HepG2 (cell line): ENCODE data around the gene REM2. TPM values are rescaled to one million over a fixed set of nuclear protein-coding genes. Genes with fewer than 3 reads are reported as not detected.

ENCODE experiments used
- AHR ChIP-seq: IDR thresholded peaks from 2 replicates; pipeline ENCODE4 v1.6.1; 2018; ENCODE audit warnings: missing genetic modification reagents, missing compliant biosample characterization
- DNMT3B ChIP-seq: conservative IDR thresholded peaks from 2 replicates; pipeline ENCODE4 v1.6.1; 2016; ENCODE audit warnings: missing biosample characterization, control low read depth
- HMGA1 ChIP-seq: sonication (generic); formaldehyde crosslinking; conservative IDR thresholded peaks from 2 replicates; pipeline ENCODE4 v1.4.0; 2020; ENCODE audit warnings: missing genetic modification reagents
- KLF11 ChIP-seq: IDR thresholded peaks from 2 replicates; pipeline ENCODE4 v1.6.1; 2016; ENCODE audit warnings: missing compliant biosample characterization
- MAFG ChIP-seq: sonication (generic); formaldehyde crosslinking; IDR thresholded peaks from 2 replicates; pipeline ENCODE4 v1.5.1; 2020; ENCODE audit warnings: mild to moderate bottlenecking, missing genetic modification reagents
- NFIC ChIP-seq: IDR thresholded peaks from 2 replicates; pipeline ENCODE4 v1.6.1; 2012; ENCODE audit warnings: mild to moderate bottlenecking, low read length, inconsistent platforms
- PHF5A ChIP-seq: IDR thresholded peaks from one replicate; pipeline ENCODE4 v1.6.1; 2018; ENCODE audit warnings: low read depth, missing genetic modification reagents; ENCODE audit not compliant: unreplicated experiment
- PPARG ChIP-seq: conservative IDR thresholded peaks from 2 replicates; pipeline ENCODE4 v1.6.1; 2016; ENCODE audit warnings: missing biosample characterization, missing genetic modification reagents
- RAD21 ChIP-seq: fragments of 450-650 bp; formaldehyde crosslinking; IDR thresholded peaks from 2 replicates; pipeline ENCODE4 v1.5.0; 2020; ENCODE audit warnings: mild to moderate bottlenecking
- RXRB ChIP-seq: IDR thresholded peaks from 2 replicates; pipeline ENCODE4 v1.6.1; 2016; ENCODE audit warnings: borderline replicate concordance, missing genetic modification reagents, missing compliant biosample characterization
- SETDB1 ChIP-seq: sonication (generic); formaldehyde crosslinking; IDR thresholded peaks from 2 replicates; pipeline ENCODE4 v1.5.1; 2020; ENCODE audit warnings: missing genetic modification reagents, mild to moderate bottlenecking, borderline replicate concordance
- TAF15 ChIP-seq: fragments of 200-400 bp; formaldehyde crosslinking; IDR thresholded peaks from one replicate; pipeline ENCODE4 v1.6.1; 2018; ENCODE audit warnings: mild to moderate bottlenecking, low read depth, low read length; ENCODE audit not compliant: poor library complexity, severe bottlenecking
- TBP ChIP-seq: sonication (generic); formaldehyde crosslinking; IDR thresholded peaks from 2 replicates; pipeline ENCODE4 v1.5.0; 2020; ENCODE audit warnings: missing genetic modification reagents
- TBX3 ChIP-seq: fragments of 450-650 bp; IDR thresholded peaks from 2 replicates; pipeline ENCODE4 v1.6.1; 2017; ENCODE audit warnings: antibody characterized with exemption, mild to moderate bottlenecking, inconsistent platforms, borderline replicate concordance
- THYN1 ChIP-seq: sonication (generic); formaldehyde crosslinking; IDR thresholded peaks from 2 replicates; pipeline ENCODE4 v1.8.1; 2023; ENCODE audit warnings: low read depth, mild to moderate bottlenecking, moderate library complexity, missing genetic modification reagents, borderline replicate concordance
- TP53 ChIP-seq: sonication (generic); formaldehyde crosslinking; conservative IDR thresholded peaks from 2 replicates; pipeline ENCODE4 v1.4.0; 2020; ENCODE audit warnings: missing genetic modification reagents
- ZC3H4 ChIP-seq: sonication (generic); formaldehyde crosslinking; IDR thresholded peaks from 2 replicates; pipeline ENCODE4 v1.4.0; 2020; ENCODE audit warnings: missing genetic modification reagents, borderline replicate concordance
- ZFP36L2 ChIP-seq: sonication (generic); formaldehyde crosslinking; IDR thresholded peaks from 2 replicates; pipeline ENCODE4 v1.4.0; 2020; ENCODE audit warnings: missing genetic modification reagents
- ZKSCAN5 ChIP-seq: sonication (generic); formaldehyde crosslinking; IDR thresholded peaks from 2 replicates; pipeline ENCODE4 v1.5.1; 2020; ENCODE audit warnings: mild to moderate bottlenecking, missing genetic modification reagents
- ZMAT3 ChIP-seq: sonication (generic); formaldehyde crosslinking; conservative IDR thresholded peaks from 2 replicates; pipeline ENCODE4 v1.7.0; 2021; ENCODE audit warnings: missing genetic modification reagents
- ZNF260 ChIP-seq: sonication (generic); formaldehyde crosslinking; IDR thresholded peaks from 2 replicates; pipeline ENCODE4 v1.4.0; 2020; ENCODE audit warnings: missing genetic modification reagents, low read depth, mild to moderate bottlenecking, borderline replicate concordance
- ZNF343 ChIP-seq: sonication (generic); formaldehyde crosslinking; IDR thresholded peaks from 2 replicates; pipeline ENCODE4 v1.4.0; 2020; ENCODE audit warnings: mild to moderate bottlenecking, missing genetic modification reagents
- ZNF430 ChIP-seq: sonication (generic); formaldehyde crosslinking; IDR thresholded peaks from 2 replicates; pipeline ENCODE4 v1.9.0; 2021; ENCODE audit warnings: mild to moderate bottlenecking, missing genetic modification reagents
- ZNF605 ChIP-seq: sonication (generic); formaldehyde crosslinking; IDR thresholded peaks from 2 replicates; pipeline ENCODE4 v1.8.0; 2022; ENCODE audit warnings: mild to moderate bottlenecking, missing genetic modification reagents
- ZNF672 ChIP-seq: sonication (generic); formaldehyde crosslinking; IDR thresholded peaks from 2 replicates; pipeline ENCODE4 v1.8.1; 2022; ENCODE audit warnings: missing genetic modification reagents
- ZSCAN22 ChIP-seq: sonication (generic); formaldehyde crosslinking; IDR thresholded peaks from 2 replicates; pipeline ENCODE4 v1.4.0; 2020; ENCODE audit warnings: mild to moderate bottlenecking, missing genetic modification reagents
- polyA plus RNA-seq, 8 experiments: library from polyadenylated mRNA; depleted of rRNA in 3 of 8; stranded (reverse) in 7 of 8; unstranded in 1 of 8; fragments of >200 nt; fragmentation: Illumina TruSeq in 4 of 8; extraction: Trizol in 4 of 8; gene quantifications; 2 replicates each; pipeline versions ENCODE4 v1.2.1 to v1.2.3, GENCODE V29; 2011 to 2016; ENCODE audit warnings: low read depth in 4 of 8, missing spikeins in 1 of 8, mixed read lengths in 1 of 8; ENCODE audit not compliant: insufficient read depth in 1 of 8
- total RNA-seq, 5 experiments: library from RNA; depleted of rRNA; stranded (reverse); fragments of >200 nt; fragmentation: Illumina TruSeq; extraction: Trizol; gene quantifications; 2 replicates each; pipeline ENCODE4 v1.2.3, GENCODE V29; 2016; ENCODE audit warnings: low read depth in 1 of 5
- TF ChIP-seq, protein P1 (sequence below): sonication (generic); formaldehyde crosslinking; conservative IDR thresholded peaks from 2 replicates; pipeline ENCODE4 v1.4.0; 2020; ENCODE audit warnings: missing genetic modification reagents
- TF ChIP-seq, protein P2 (sequence below): sonication (generic); formaldehyde crosslinking; IDR thresholded peaks from 2 replicates; pipeline ENCODE4 v1.4.0; 2020; ENCODE audit warnings: missing genetic modification reagents
- TF ChIP-seq, protein P3 (sequence below): sonication (generic); formaldehyde crosslinking; IDR thresholded peaks from 2 replicates; pipeline ENCODE4 v1.8.1; 2023; ENCODE audit warnings: mild to moderate bottlenecking, moderate library complexity, missing genetic modification reagents

The REM2 gene
- total and polyA plus RNA-seq, 2 of the 13 experiments (the other 11 are each of a cell fraction or from before 2014, with no cell fraction given), result 0.20 TPM; not detected in 1

DNA sequence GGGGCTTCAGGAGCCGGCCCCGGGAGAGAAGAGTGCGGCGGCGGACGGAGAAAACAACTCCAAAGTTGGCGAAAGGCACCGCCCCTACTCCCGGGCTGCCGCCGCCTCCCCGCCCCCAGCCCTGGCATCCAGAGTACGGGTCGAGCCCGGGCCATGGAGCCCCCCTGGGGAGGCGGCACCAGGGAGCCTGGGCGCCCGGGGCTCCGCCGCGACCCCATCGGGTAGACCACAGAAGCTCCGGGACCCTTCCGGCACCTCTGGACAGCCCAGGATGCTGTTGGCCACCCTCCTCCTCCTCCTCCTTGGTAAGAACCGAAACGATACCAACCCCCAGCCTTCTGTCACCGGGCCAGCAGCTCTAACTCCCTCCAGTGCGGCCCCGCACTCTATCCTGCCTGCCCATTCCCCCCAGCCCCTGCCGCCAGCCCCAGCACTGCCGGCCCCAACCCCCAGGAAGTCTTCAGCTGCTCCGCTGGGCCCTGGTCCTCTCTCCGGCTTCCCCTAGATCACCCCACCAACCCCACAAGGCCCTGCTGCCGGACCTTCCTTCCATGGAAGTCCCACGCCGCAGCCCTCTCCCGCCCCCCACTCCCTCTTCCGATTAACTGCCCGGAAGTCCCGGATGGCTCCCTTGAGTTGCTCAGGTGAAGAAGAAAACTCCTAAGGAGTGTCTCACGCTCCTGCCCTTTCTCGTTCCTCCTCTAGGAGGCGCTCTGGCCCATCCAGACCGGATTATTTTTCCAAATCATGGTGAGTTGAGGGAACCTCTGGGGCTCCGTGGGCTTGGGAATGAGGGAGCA, 10.8 kb upstream of the REM2 start (continued):
- TF ChIP-seq TBP (CRISPR knock-in tag) (no peak), HMGA1 (CRISPR knock-in tag) (no peak), PHF5A (no peak), THYN1 (CRISPR knock-in tag) (no peak), ZNF260 (no peak), MAFG (CRISPR knock-in tag) (no peak), ZNF605 (no peak), TP53 (CRISPR knock-in tag) (no peak), ZFP36L2 (CRISPR knock-in tag) (no peak), SETDB1 (no peak), ZC3H4 (CRISPR knock-in tag) (no peak; the same call in 1 of the 2 replicates), TBX3 (no peak), ZNF430 (CRISPR knock-in tag) (no peak; the same call in 1 of the 2 replicates), PPARG (peak; percentile 65; the same call in 1 of the 2 replicates), DNMT3B (CRISPR knock-in tag) (0 out of 2 replicates have a peak, but pooled peaks have one; percentile 84), NFIC (no peak), RAD21 (CRISPR knock-in tag) (peak; percentile 68), ZKSCAN5 (CRISPR knock-in tag) (no peak), ZNF672 (no peak), ZSCAN22 (0 out of 2 replicates have a peak, but pooled peaks have one; percentile 13), RXRB (CRISPR knock-in tag) (peak; percentile 49; the same call in 1 of the 2 replicates), KLF11 (CRISPR knock-in tag) (no peak; the same call in 1 of the 2 replicates), ZMAT3 (no peak), TAF15 (peak; percentile 16), AHR (CRISPR knock-in tag) (no peak), ZNF343 (peak; percentile 86; the same call in 1 of the 2 replicates)
- TF ChIP-seq, protein P1, sequence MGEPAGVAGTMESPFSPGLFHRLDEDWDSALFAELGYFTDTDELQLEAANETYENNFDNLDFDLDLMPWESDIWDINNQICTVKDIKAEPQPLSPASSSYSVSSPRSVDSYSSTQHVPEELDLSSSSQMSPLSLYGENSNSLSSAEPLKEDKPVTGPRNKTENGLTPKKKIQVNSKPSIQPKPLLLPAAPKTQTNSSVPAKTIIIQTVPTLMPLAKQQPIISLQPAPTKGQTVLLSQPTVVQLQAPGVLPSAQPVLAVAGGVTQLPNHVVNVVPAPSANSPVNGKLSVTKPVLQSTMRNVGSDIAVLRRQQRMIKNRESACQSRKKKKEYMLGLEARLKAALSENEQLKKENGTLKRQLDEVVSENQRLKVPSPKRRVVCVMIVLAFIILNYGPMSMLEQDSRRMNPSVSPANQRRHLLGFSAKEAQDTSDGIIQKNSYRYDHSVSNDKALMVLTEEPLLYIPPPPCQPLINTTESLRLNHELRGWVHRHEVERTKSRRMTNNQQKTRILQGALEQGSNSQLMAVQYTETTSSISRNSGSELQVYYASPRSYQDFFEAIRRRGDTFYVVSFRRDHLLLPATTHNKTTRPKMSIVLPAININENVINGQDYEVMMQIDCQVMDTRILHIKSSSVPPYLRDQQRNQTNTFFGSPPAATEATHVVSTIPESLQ (CRISPR knock-in tag), result no peak
- TF ChIP-seq, protein P2, sequence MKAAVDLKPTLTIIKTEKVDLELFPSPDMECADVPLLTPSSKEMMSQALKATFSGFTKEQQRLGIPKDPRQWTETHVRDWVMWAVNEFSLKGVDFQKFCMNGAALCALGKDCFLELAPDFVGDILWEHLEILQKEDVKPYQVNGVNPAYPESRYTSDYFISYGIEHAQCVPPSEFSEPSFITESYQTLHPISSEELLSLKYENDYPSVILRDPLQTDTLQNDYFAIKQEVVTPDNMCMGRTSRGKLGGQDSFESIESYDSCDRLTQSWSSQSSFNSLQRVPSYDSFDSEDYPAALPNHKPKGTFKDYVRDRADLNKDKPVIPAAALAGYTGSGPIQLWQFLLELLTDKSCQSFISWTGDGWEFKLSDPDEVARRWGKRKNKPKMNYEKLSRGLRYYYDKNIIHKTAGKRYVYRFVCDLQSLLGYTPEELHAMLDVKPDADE (CRISPR knock-in tag), result no peak
- TF ChIP-seq, protein P3, sequence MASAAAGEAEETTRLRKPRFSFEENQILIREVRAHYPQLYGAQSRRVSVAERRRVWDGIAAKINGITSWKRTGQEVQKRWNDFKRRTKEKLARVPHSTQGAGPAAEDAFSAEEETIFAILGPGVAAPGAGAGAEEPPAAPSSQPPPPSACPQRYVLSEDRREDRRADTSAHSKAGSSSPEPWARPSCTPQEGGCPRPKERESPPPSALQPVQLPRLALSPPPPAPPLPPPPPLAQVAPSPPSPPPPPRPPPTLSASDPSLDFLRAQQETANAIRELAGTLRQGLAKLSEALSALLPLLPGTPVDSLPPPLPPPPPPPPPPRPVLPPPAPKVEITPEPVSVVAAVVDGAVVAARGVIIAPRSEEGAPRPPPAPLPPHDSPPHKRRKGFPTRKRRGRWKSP (CRISPR knock-in tag), result no peak; the same call in none of the 2 replicates
